SHP77 treated with DMSO at 0.1 percent for 48 hours (cell line): ENCODE results near the gene C16orf54.
A peak's percentile ranks its signal among the peaks of the same experiment; 100 is the strongest.
"Not testable (repeated sequence)": the region's sequence is repeated elsewhere in the genome, so short reads cannot be mapped to it uniquely, and the experiment has no call there.

Experiments
- DNase-seq: peaks from one replicate; lab custom pipeline; 2025; lab: John Stamatoyannopoulos, UW

The C16orf54 gene

GRCh38 chr16:29739927-29740629, 5.7 kb downstream of the C16orf54 start:
- not testable (repeated sequence) for DNase-seq

DNA sequence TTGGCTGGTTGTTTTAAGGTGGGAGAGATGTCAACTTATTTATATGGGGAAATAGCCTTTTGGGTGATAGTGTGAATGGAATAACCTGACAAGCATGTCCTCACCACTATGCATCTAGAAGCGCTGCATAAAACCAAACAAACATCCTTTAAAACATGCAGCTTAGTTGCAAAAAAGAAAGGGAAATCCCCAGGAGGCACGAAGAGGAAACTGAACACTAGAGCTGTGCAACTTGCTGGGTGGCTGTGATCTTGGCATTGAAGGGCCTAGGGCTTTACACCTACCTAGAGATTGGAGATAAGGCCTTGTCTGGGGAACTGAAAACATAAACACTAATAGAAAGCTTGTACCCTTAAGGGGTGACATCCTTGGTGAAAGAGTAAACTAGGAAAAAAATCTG, 7.3 kb downstream of the C16orf54 start:
- no peak for DNase-seq

DNA sequence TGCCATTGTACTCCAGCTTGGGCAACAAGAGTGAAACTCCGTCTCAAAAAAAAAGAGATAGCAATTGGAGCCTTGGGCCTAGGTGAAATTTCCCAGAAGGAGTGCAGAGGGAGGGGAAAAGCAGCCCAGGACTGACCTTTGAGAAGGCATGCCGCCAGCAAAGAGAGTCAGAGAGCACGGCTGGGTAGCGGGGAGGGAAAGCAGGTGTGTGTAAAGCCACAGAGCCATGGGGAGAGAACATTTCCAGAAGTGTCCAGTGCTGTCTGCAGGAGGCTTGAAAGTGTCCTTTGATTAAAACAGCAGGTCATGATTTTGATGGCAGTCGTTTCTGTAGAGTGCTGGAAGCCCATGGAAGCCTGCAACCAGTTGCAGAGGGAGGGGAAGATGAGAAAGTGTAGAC, 8.1 kb downstream of the C16orf54 start:
- peak; percentile 15 for DNase-seq

GRCh38 chr16:29736764-29737163, 9.0 kb downstream of the C16orf54 start:
- no peak for DNase-seq

- DNase-seq: no peak
Observed at GRCh38 chr16:29736112-29736511, 9.7 kb downstream of the C16orf54 start.

DNA sequence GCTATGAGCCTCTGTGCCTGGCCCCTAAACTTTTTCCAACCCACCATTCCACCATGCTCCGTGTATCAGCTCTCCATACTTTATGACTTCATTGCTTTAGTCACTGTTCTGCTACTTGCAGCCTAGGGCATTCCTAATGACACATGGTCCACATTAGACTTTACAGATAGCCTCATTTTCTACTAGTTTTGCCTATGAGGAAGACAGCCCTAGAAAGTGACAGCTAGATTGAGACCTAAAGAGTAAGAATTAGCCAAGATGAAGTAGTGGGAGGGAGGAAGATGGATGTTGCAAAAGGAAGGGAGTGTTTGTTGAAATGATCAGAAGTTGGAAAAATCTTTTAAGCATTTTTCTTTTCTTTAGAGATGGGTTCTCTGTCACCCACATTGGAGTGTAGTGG, 11.0 kb downstream of the C16orf54 start:
- no peak for DNase-seq

- DNase-seq: not testable (repeated sequence)
Observed at GRCh38 chr16:29731768-29732601, 13.8 kb downstream of the C16orf54 start.

DNA sequence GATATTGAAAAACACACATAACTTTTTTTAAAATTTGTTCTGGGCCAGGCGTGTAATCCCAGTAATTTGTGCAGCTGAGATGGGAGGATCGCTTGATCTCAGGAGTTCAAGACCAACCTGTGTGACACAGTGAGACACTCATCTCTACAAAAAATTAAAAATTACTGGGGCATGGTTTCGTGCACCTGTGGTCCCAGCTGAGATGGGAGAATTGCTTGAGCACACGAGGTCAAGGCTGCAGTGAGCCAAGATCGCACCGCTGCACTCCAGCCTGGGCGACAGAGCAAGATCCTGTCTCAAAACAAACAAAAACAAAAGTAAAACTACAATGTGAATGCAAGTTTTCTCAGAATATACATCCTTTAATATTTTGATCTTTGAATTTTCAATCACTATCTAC, 15.1 kb downstream of the C16orf54 start:
- DNase-seq: no peak

- DNase-seq: peak; percentile 7
Observed at GRCh38 chr16:29729116-29729521, 16.7 kb downstream of the C16orf54 start.

- DNase-seq: no peak
Observed at GRCh38 chr16:29727452-29727851, 18.3 kb downstream of the C16orf54 start.

DNA sequence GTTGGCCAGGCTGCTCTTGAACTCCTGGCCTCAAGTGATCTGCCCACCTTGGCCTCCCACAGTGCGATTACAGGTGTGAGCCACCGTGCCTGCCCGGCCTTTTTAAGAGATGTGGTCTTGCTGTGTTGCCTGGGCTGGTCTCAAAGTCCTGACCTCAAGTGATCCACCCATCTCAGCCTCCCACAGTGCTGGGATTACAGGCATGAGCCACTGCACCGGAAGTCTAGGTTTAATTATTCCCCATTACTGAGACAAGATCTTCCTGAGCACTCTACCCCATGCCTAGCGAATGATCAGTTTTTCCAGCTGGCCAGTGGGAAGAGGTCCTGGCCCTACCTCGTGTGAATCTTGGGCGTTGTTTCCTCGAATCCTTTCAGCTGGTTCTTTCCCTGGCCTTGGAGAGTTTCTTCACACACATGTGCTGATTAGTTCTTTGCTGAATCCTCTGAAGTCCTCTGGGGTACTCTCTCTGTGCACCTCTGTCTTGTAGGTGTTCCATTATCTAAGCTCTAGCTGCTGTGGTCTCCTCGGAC, 18.9 kb downstream of the C16orf54 start:
- no peak for DNase-seq

GRCh38 chr16:29721167-29721879, 24.5 kb downstream of the C16orf54 start:
- peak; percentile 69 for DNase-seq

- no peak for DNase-seq
Observed at GRCh38 chr16:29720703-29721102, 25.1 kb downstream of the C16orf54 start.

GRCh38 chr16:29719063-29719462, 26.7 kb downstream of the C16orf54 start:
- DNase-seq: no peak

DNA sequence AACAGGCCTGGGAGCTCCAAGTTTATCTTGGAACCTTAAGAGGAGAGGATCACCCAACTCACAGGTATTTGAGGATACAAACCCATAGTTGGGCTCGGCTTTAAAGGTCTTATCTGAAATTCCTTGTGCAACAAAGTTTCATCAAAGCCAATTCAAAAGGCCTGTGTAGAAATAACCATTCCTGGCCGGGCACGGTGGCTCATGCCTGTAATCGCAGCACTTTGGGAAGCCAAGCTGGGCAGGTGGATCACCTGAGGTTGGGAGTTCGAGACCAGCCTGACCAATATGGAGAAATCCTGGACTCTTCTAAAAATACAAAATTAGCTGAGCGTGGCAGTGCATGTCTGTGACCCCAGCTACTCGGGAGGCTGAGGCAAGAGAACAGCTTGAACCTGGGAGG, 28.7 kb downstream of the C16orf54 start:
- no peak for DNase-seq

DNA sequence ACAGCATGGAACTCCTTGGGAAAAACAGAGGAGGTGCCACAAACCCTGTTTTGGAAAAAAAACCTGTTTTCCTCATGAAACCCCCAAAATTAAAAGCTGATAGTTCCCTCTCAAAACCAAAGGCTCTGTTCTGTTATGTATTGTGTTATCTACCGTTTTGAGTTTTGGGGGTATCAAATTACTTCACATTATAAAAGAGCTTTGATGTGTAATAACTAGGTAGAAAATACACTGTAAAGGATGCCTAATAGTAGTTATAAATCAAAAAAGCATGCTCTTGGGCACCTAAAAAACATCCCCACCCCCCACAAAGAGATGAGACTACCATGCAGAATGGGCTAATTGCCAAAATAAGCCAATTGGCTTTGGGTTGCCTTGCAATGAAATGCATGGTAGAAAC, 30.8 kb downstream of the C16orf54 start:
- no peak for DNase-seq

GRCh38 chr16:29714396-29714795, 31.4 kb downstream of the C16orf54 start:
- DNase-seq: no peak

- DNase-seq: no peak
Observed at GRCh38 chr16:29712809-29713208, 33.0 kb downstream of the C16orf54 start.

DNA sequence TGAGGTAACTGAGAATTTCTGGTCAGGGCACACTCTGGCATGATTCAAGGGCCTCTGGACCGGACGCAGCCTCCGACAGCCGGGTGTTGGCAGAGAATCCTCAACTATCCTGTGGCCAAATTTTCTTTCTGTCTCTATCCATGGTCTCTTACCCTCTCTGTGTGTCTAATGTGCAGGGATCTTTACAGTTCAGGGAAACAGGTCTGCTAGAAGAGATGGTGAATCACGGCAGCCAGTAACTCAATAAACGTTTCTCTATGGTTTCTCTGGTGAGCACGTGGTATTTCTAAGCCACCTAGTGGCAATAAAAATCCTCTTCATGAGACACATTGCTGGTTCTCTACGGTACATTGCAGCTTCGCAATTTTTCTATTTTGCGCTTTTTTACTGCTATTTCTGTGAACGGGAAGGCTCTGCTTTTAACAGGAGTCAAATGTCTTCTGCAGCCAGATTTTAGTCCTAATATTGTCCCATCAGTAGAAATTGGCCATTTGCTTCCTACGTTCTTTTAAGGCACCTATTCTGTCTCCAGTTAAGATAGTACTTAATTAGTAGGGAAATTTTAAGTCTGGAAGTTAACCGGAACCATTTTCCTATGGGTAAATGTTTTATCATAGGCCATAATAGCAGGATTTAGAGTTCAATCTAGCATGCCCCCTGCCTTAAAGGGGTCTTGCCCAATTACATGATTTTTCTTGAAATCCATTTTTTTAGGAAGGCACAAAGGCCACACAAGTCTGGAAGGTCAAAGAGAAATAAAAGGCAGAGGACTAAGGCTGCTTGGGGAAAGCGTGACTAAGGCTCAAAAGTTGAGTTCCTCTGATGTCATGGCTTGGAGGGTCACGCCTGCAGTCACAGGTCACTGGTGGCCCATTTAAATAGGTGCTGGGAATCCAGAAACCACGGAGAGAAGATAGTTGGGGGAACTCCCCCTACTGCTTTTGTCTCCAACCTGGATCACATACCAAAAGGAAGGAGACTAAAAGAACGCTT, 35.3 kb downstream of the C16orf54 start:
- peak; percentile 55 for DNase-seq

GRCh38 chr16:29709657-29710056, 36.1 kb downstream of the C16orf54 start:
- DNase-seq: not testable (repeated sequence)

DNA sequence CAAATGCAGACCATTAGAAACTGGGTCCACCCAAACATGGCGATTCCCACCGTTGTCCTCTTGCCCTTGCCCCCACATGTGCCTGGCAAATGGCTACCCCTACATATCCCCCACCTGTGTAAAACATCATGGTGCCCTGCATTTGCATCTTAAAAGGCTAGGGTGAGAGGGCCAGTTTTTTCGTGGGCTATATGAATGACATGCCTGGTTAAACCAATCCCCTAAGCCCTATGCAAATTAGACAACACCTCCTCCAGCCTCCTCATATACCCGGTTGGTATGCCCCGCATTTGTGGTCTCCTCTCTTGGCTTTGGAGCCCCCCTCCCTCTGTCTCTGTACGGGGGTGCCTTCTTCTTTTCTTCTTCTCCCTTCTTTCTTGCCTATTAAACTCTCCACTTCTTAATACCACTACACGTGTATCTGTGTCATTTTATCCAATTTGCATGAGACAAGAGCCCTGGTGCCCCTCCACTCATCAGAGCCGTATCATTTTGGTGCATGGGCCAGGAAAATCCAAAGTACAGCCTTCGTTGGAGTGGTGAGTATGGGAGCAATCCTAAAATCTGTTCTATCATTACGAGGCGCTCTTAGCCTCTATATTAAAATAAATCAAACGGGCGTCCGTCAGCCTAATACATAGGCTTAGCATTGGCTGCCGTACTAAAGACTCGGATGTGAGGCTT, 36.7 kb downstream of the C16orf54 start:
- DNase-seq: no peak
